Loucy (cell line): Measurements from ENCODE around the gene RHOU.

Source experiments
- H2AFZ ChIP-seq: fragments of 200-600 bp; sonication (generic); 2 replicates; pipeline ENCODE4 v1.6.0; 2016; ENCODE audit warnings: antibody characterized with exemption, mild to moderate bottlenecking, low read length, moderate library complexity
- H3F3A ChIP-seq: fragments of 200-600 bp; 2 replicates; pipeline ENCODE4 v1.6.0; 2016; ENCODE audit warnings: antibody characterized with exemption, low read depth, mild to moderate bottlenecking
- H3K27me3 ChIP-seq: fragments of 200-600 bp; sonication (generic); 2 replicates; pipeline ENCODE4 v1.6.1; 2014; ENCODE audit warnings: low read length, mild to moderate bottlenecking; ENCODE audit not compliant: insufficient read depth, poor library complexity, severe bottlenecking
- H3K36me3 ChIP-seq: fragments of 200-600 bp; sonication (generic); 2 replicates; pipeline ENCODE4 v1.6.1; 2016; ENCODE audit warnings: low read length; ENCODE audit not compliant: insufficient read depth
- H3K4me1 ChIP-seq: fragments of 200-600 bp; sonication (generic); 2 replicates; pipeline ENCODE4 v1.5.1; 2014; ENCODE audit warnings: low read length, mild to moderate bottlenecking; ENCODE audit not compliant: insufficient read depth, poor library complexity, severe bottlenecking
- H3K4me2 ChIP-seq: fragments of 200-600 bp; sonication (generic); 2 replicates; pipeline ENCODE4 v1.6.0; 2014; ENCODE audit warnings: antibody characterized with exemption, low read length, low read depth, mild to moderate bottlenecking; ENCODE audit not compliant: poor library complexity, severe bottlenecking
- H3K4me3 ChIP-seq: fragments of 200-600 bp; sonication (generic); 2 replicates; pipeline ENCODE4 v1.5.1; 2014; ENCODE audit warnings: low read length, mild to moderate bottlenecking, mixed read lengths; ENCODE audit not compliant: poor library complexity, severe bottlenecking
- H3K79me2 ChIP-seq: fragments of 200-600 bp; sonication (generic); 2 replicates; pipeline ENCODE4 v1.6.1; 2014; ENCODE audit warnings: low read length; ENCODE audit not compliant: insufficient read depth
- H3K9ac ChIP-seq: fragments of 200-600 bp; sonication (generic); 2 replicates; pipeline ENCODE4 v1.6.0; 2014; ENCODE audit warnings: mild to moderate bottlenecking, low read depth, low read length, moderate library complexity; ENCODE audit not compliant: poor library complexity, severe bottlenecking
- H3K9me2 ChIP-seq: fragments of 200-600 bp; sonication (generic); replicated peaks from 2 replicates; pipeline ENCODE4 v1.6.1; 2016; ENCODE audit warnings: low read depth, low read length, mixed read lengths
- H3K9me3 ChIP-seq: fragments of 200-600 bp; sonication (generic); 2 replicates; pipeline ENCODE4 v1.6.1; 2014; ENCODE audit warnings: mild to moderate bottlenecking, antibody characterized with exemption, low read length, low read depth; ENCODE audit not compliant: insufficient read depth
- H4K20me1 ChIP-seq: fragments of 200-600 bp; sonication (generic); 2 replicates; pipeline ENCODE4 v1.6.0; 2014; ENCODE audit warnings: antibody characterized with exemption, low read length, mild to moderate bottlenecking; ENCODE audit not compliant: insufficient read depth, poor library complexity, severe bottlenecking
- EZH2phosphoT487 ChIP-seq: fragments of 200-600 bp; IDR thresholded peaks from 2 replicates; pipeline ENCODE4 v1.6.1; 2018; ENCODE audit warnings: antibody characterized with exemption, mild to moderate bottlenecking, moderate library complexity, borderline replicate concordance
- TF ChIP-seq, protein P1 (sequence below): fragments of 200-600 bp; sonication (generic); conservative IDR thresholded peaks from 2 replicates; pipeline ENCODE4 v1.5.1; 2014; ENCODE audit warnings: mild to moderate bottlenecking, antibody characterized with exemption, low read length

Gene RHOU

DNA sequence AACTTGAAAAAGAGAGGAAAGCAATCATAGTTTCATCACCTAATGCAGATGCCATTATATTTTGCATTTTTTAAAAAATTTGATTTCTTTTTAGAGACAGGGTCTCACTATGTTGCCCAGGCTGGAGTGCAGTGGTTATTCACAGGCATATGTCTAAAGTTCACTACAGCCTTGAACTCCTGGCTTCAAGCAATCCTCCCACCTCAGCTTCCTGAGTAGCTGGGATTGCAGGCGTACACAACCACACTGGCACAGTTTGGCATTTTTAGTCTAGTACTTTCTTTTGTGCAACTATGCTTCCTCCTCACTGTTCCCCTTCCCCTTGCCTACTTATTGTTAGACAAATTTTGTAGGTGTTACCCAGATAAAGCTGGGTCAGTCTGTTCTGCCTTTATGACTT, 18.0 kb downstream of the RHOU start:
- H3K9me3 ChIP-seq = no peaks in the 10 kb centered on the region
- no peaks in the 10 kb centered on the region for H3K36me3 ChIP-seq
- H3K4me1 ChIP-seq = peaks cover 11% of the 10 kb centered on the region
- H3F3A ChIP-seq = no peaks in the 10 kb centered on the region
- no peak overlapping the region for H3K9ac ChIP-seq
- no peak overlapping the region for H3K4me3 ChIP-seq
- H3K27me3 ChIP-seq = peaks cover 26% of the 10 kb centered on the region
- H4K20me1 ChIP-seq = no peaks in the 10 kb centered on the region
- H3K79me2 ChIP-seq = no peaks in the 10 kb centered on the region
- H3K4me2 ChIP-seq = no peak overlapping the region
- no peak overlapping the region for H2AFZ ChIP-seq
- TF ChIP-seq, protein P1, sequence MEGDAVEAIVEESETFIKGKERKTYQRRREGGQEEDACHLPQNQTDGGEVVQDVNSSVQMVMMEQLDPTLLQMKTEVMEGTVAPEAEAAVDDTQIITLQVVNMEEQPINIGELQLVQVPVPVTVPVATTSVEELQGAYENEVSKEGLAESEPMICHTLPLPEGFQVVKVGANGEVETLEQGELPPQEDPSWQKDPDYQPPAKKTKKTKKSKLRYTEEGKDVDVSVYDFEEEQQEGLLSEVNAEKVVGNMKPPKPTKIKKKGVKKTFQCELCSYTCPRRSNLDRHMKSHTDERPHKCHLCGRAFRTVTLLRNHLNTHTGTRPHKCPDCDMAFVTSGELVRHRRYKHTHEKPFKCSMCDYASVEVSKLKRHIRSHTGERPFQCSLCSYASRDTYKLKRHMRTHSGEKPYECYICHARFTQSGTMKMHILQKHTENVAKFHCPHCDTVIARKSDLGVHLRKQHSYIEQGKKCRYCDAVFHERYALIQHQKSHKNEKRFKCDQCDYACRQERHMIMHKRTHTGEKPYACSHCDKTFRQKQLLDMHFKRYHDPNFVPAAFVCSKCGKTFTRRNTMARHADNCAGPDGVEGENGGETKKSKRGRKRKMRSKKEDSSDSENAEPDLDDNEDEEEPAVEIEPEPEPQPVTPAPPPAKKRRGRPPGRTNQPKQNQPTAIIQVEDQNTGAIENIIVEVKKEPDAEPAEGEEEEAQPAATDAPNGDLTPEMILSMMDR = no peak
- no peak for TF ChIP-seq EZH2phosphoT487
- no peaks in the 10 kb centered on the region for H3K9me2 ChIP-seq

DNA sequence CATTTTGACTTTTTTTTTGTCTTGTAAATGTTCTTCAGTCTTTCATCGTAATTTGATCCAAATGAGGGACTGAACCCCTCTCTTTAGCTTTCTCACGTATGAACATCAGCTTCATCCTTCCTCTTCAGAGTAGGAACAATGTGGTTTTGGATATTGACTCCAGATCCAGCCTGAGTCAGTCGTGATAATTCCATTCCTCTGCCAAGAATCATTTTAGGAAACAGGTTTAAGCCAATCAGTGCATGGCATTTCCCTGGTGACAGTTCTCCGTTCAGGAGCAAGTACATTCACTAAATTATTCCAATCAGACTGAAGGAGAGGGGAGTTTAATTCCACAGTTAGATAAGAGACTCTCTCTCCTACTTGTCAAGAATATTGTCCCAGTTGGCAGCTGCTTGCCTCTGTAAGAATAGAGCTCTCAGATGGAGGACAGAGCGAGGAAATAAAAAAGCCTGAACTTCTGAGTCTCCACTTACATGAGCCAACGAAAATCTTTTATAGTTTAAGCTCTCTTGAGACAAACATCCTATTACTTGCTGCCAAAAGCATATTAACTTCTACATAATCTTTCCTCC, 18.6 kb downstream of the RHOU start:
- no peak overlapping the region for H2AFZ ChIP-seq
- no peaks in the 10 kb centered on the region for H3K9me3 ChIP-seq
- H4K20me1 ChIP-seq = no peaks in the 10 kb centered on the region
- no peaks in the 10 kb centered on the region for H3K9me2 ChIP-seq
- no peaks in the 10 kb centered on the region for H3K79me2 ChIP-seq
- no peak overlapping the region for H3K4me2 ChIP-seq
- TF ChIP-seq, protein P1 = no peak
- TF ChIP-seq EZH2phosphoT487 = no peak
- H3K27me3 ChIP-seq = peaks cover 26% of the 10 kb centered on the region
- no peak overlapping the region for H3K9ac ChIP-seq
- peaks cover 5% of the 10 kb centered on the region for H3K4me1 ChIP-seq
- H3K36me3 ChIP-seq = no peaks in the 10 kb centered on the region
- H3F3A ChIP-seq = no peaks in the 10 kb centered on the region
- H3K4me3 ChIP-seq = no peak overlapping the region

DNA sequence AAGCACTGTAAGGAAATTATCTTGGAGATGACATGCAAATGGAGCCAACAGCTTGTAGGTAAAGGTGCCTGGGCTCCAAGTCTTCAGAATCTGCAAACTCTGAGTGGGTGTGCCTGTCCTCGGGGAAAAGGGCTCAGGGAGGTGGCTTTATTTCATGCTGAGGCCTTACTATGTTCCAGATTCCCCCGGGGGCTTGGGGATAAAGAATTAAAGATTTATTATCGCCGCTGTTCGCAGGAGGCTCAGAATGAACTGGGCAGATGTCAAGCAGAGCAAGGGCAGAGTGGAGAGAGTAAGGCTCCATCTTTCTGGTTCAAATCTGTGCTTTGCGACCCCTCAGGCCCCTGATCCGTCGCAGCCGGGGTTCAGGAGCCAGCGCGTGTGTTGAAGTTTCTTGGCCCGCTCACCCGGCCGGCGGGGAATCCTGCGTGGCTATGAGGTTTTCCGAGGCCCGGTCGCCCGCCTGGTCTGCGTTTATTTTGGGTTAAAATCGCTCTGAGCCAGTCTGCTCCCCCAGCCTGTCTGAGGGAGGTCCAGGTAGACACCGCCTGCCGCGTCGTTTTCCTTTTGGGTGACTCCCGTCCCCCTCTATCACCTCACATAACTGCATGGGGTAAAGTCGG, 19.5 kb downstream of the RHOU start:
- no peak overlapping the region for H2AFZ ChIP-seq
- H3K27me3 ChIP-seq = peaks cover 26% of the 10 kb centered on the region
- no peaks in the 10 kb centered on the region for H3K9me2 ChIP-seq

More for the DNA sequence above, 19.5 kb downstream of the RHOU start:
- no peaks in the 10 kb centered on the region for H3K4me1 ChIP-seq
- H3K4me2 ChIP-seq = no peak overlapping the region
- H3K36me3 ChIP-seq = no peaks in the 10 kb centered on the region
- H3K79me2 ChIP-seq = no peaks in the 10 kb centered on the region
- no peak overlapping the region for H3K9ac ChIP-seq
- no peaks in the 10 kb centered on the region for H4K20me1 ChIP-seq
- H3K9me3 ChIP-seq = no peaks in the 10 kb centered on the region
- H3K4me3 ChIP-seq = no peak overlapping the region
- TF ChIP-seq EZH2phosphoT487 = no peak
- TF ChIP-seq, protein P1 = no peak
- no peaks in the 10 kb centered on the region for H3F3A ChIP-seq
